Measurements from ENCODE around the gene IMP4.

Gene IMP4

GRCh38 chr2:130346041-130346740 lies 3.5 kb downstream of the IMP4 start:
- Histone ChIP-seq H3K4me1 (ENCODE audit: low read depth, poor library complexity, severe bottlenecking) (peaks cover 7% of the 10 kb centered on the region), H3K9ac (no peak overlapping the region)
- TF ChIP-seq CTCF (conservative IDR thresholded peaks at IDR 0.05; ENCODE audit: low read depth, low read length), result no peak

GRCh38 chr2:130346741-130347066 lies 4.0 kb downstream of the IMP4 start:
- Histone ChIP-seq H4K20me1 (ENCODE audit: insufficient read depth) (no peaks in the 10 kb centered on the region), H3K27ac (no peak overlapping the region), H3K4me1 (ENCODE audit: low read depth, poor library complexity, severe bottlenecking) (peaks cover 7% of the 10 kb centered on the region), H3K9ac (no peak overlapping the region), H3K36me3 (ENCODE audit: insufficient read depth) (no peaks in the 10 kb centered on the region; the same call in 1 of the 2 replicates), H3K79me2 (ENCODE audit: insufficient read depth, low read depth) (peaks cover 14% of the 10 kb centered on the region), H3K4me3 (IDR thresholded peaks at IDR 0.05; ENCODE audit: insufficient read depth, low read depth, low read length) (no peak overlapping the region), H3K27me3 (ENCODE audit: insufficient read depth, low read depth) (no peaks in the 10 kb centered on the region), H3K4me2 (no peak overlapping the region), H2AFZ (ENCODE audit: low read depth) (no peak overlapping the region)
- no peak for TF ChIP-seq CTCF (conservative IDR thresholded peaks at IDR 0.05; ENCODE audit: low read depth, low read length)

More at GRCh38 chr2:130346041-130346740, 3.5 kb downstream of the IMP4 start:
- Histone ChIP-seq H2AFZ (ENCODE audit: low read depth) (no peak overlapping the region), H3K36me3 (ENCODE audit: insufficient read depth) (no peaks in the 10 kb centered on the region; the same call in 1 of the 2 replicates), H3K79me2 (ENCODE audit: insufficient read depth, low read depth) (peaks cover 14% of the 10 kb centered on the region), H3K27me3 (ENCODE audit: insufficient read depth, low read depth) (no peaks in the 10 kb centered on the region), H3K4me3 (IDR thresholded peaks at IDR 0.05; ENCODE audit: insufficient read depth, low read depth, low read length) (no peak overlapping the region), H3K27ac (no peak overlapping the region), H4K20me1 (ENCODE audit: insufficient read depth) (no peaks in the 10 kb centered on the region), H3K4me2 (no peak overlapping the region)

GRCh38 chr2:130347220-130347925 lies 4.7 kb downstream of the IMP4 start:
- H3K4me3 ChIP-seq (IDR thresholded peaks at IDR 0.05; ENCODE audit: insufficient read depth, low read depth, low read length), result no peak overlapping the region
- no peaks in the 10 kb centered on the region for H3K27me3 ChIP-seq (ENCODE audit: insufficient read depth, low read depth)
- H3K36me3 ChIP-seq (ENCODE audit: insufficient read depth), result no peaks in the 10 kb centered on the region; the same call in 1 of the 2 replicates
- no peak for TF ChIP-seq CTCF (conservative IDR thresholded peaks at IDR 0.05; ENCODE audit: low read depth, low read length)
- H3K9ac ChIP-seq, result no peak overlapping the region
- no peak overlapping the region for H3K4me2 ChIP-seq
- no peak overlapping the region for H3K27ac ChIP-seq
- no peaks in the 10 kb centered on the region for H4K20me1 ChIP-seq (ENCODE audit: insufficient read depth)
- peaks cover 7% of the 10 kb centered on the region for H3K4me1 ChIP-seq (ENCODE audit: low read depth, poor library complexity, severe bottlenecking)
- peaks cover 14% of the 10 kb centered on the region for H3K79me2 ChIP-seq (ENCODE audit: insufficient read depth, low read depth)
- H2AFZ ChIP-seq (ENCODE audit: low read depth), result no peak overlapping the region

- peaks cover 2% of the 10 kb centered on the region; the same call in 1 of the 2 replicates for H3K79me2 ChIP-seq (ENCODE audit: insufficient read depth, low read depth)
- H3K27ac ChIP-seq, result no peak overlapping the region
- no peaks in the 10 kb centered on the region for H4K20me1 ChIP-seq (ENCODE audit: insufficient read depth)
- H3K4me2 ChIP-seq, result no peak overlapping the region
- TF ChIP-seq CTCF (conservative IDR thresholded peaks at IDR 0.05; ENCODE audit: low read depth, low read length), result no peak
- no peak overlapping the region for H3K4me3 ChIP-seq (IDR thresholded peaks at IDR 0.05; ENCODE audit: insufficient read depth, low read depth, low read length)
- no peaks in the 10 kb centered on the region; the same call in 1 of the 2 replicates for H3K36me3 ChIP-seq (ENCODE audit: insufficient read depth)
- H3K9ac ChIP-seq, result no peak overlapping the region
- peaks cover 2% of the 10 kb centered on the region for H3K4me1 ChIP-seq (ENCODE audit: low read depth, poor library complexity, severe bottlenecking)
- H2AFZ ChIP-seq (ENCODE audit: low read depth), result no peak overlapping the region
- no peaks in the 10 kb centered on the region for H3K27me3 ChIP-seq (ENCODE audit: insufficient read depth, low read depth)
Measured at GRCh38 chr2:130349174-130349573, 6.5 kb downstream of the IMP4 start.
